Subcutaneous adipose tissue (tissue), 4 donors: ENCODE data around the gene ROBO1. TPM values are rescaled to one million over a fixed set of nuclear protein-coding genes. Genes with fewer than 3 reads are reported as not detected.

ENCODE experiments used
- CTCF ChIP-seq: fragments of 450-650 bp; IDR thresholded peaks from one replicate; pipeline ENCODE4 v1.5.1; 2016; ENCODE audit warnings: low read depth, mild to moderate bottlenecking, control low read depth, antibody characterized with exemption, moderate library complexity
- total RNA-seq, 4 donors: library from RNA; depleted of rRNA; stranded (reverse); fragments of >200 nt; gene quantifications; one replicate each; pipeline ENCODE4 v1.1.0, GENCODE V29; 2016

ROBO1 gene
- total RNA-seq, 4 donors from 2014 or later, result 26.6 to 34.0 (median 30.8) TPM

- TF ChIP-seq CTCF, result no peak
Measured at GRCh38 chr3:79602385-79602784, 165.4 kb downstream of the ROBO1 start.

- TF ChIP-seq CTCF, result no peak
Measured at GRCh38 chr3:79598594-79598993, 169.2 kb downstream of the ROBO1 start.

- TF ChIP-seq CTCF, result no peak
Measured at GRCh38 chr3:79597709-79598108, 170.1 kb downstream of the ROBO1 start.

- TF ChIP-seq CTCF, result no peak
Measured at GRCh38 chr3:79587150-79587549, 180.6 kb downstream of the ROBO1 start.

- TF ChIP-seq CTCF, result no peak
Measured at GRCh38 chr3:79586232-79586631, 181.6 kb downstream of the ROBO1 start.

GRCh38 chr3:79572930-79573329 is 194.9 kb downstream of the ROBO1 start:
- TF ChIP-seq CTCF, result no peak

GRCh38 chr3:79568938-79569337 is 198.9 kb downstream of the ROBO1 start:
- TF ChIP-seq CTCF, result no peak
